Muscle of leg (tissue), 11 donors: ENCODE data around the gene TNFSF10. TPM values are rescaled to one million over a fixed set of nuclear protein-coding genes. Genes with fewer than 3 reads are reported as not detected.

Experiments
- DNase-seq: peaks from one replicate; pipeline ENCODE4 v3.0.0; 2013
- H3K27ac ChIP-seq: one replicate; pipeline ENCODE4 v1.5.1; 2013; ENCODE audit warnings: mild to moderate bottlenecking, low read length, control low read depth
- H3K27me3 ChIP-seq: one replicate; pipeline ENCODE4 v1.6.1; 2013; ENCODE audit warnings: low read length; ENCODE audit not compliant: control insufficient read depth, insufficient read depth
- H3K36me3 ChIP-seq: one replicate; pipeline ENCODE4 v1.6.1; 2013; ENCODE audit warnings: low read length; ENCODE audit not compliant: control insufficient read depth, insufficient read depth
- H3K4me1 ChIP-seq: one replicate; pipeline ENCODE4 v1.6.1; 2013; ENCODE audit warnings: low read length; ENCODE audit not compliant: control insufficient read depth, insufficient read depth
- H3K4me3 ChIP-seq: one replicate; pipeline ENCODE4 v1.5.1; 2013; ENCODE audit warnings: low read length, control low read depth
- H3K9me3 ChIP-seq: replicated peaks from 2 replicates; pipeline ENCODE4 v1.6.1; 2013; ENCODE audit warnings: low read depth, low read length; ENCODE audit not compliant: control insufficient read depth
- WGBS: methylation state at CpG from one replicate; pipeline ENCODE4 v1.1.5; 2013; ENCODE audit warnings: missing lambda C conversion rate; ENCODE audit not compliant: insufficient coverage; 5-methylcytosine and 5-hydroxymethylcytosine counted together
- polyA plus RNA-seq, 8 donors: library from polyadenylated mRNA; unstranded; fragments of 120-200 nt; gene quantifications; one replicate each; pipeline versions ENCODE4 v1.2.1 to v1.2.3, GENCODE V29; 2013; ENCODE audit warnings: inconsistent platforms in 1 of 8, low replicate concordance in 1 of 8; ENCODE audit not compliant: insufficient read length in 8 of 8, insufficient read depth in 1 of 8
- total RNA-seq: library from RNA; stranded (reverse); fragments of 120-200 nt; gene quantifications from one replicate; pipeline ENCODE4 v1.2.4, GENCODE V29; 2013

Gene TNFSF10
- total and polyA plus RNA-seq, 9 donors: 7.2 to 11.7 (median 8.9) TPM

DNA sequence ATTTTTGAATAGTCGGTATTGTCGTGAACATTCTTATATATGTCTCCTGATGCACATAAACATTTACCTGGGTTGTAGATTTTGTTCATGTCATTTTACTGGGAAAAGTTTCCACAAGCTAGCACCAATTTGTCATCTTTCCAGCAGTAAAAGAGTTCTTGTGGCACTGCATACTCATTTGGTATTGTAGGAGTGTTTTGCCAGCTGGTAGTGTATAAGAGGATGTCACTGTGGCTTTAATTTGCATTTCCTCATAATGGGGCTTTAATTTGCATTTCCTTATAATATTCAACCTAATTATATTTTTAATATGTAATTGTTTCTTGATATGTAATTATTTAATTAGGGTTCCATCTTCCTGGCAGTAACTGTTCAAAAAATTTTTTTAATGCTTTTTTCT is 21.2 kb upstream of the TNFSF10 start:
- no peak for DNase-seq
- Histone ChIP-seq H3K9me3 (no peaks in the 10 kb centered on the region), H3K36me3 (no peaks in the 10 kb centered on the region), H3K4me3 (no peak overlapping the region), H3K27ac (no peak overlapping the region), H3K27me3 (no peaks in the 10 kb centered on the region), H3K4me1 (peaks cover 3% of the 10 kb centered on the region)
- no CpG with 5 or more reads among the region's 2 CpGs for WGBS

DNA sequence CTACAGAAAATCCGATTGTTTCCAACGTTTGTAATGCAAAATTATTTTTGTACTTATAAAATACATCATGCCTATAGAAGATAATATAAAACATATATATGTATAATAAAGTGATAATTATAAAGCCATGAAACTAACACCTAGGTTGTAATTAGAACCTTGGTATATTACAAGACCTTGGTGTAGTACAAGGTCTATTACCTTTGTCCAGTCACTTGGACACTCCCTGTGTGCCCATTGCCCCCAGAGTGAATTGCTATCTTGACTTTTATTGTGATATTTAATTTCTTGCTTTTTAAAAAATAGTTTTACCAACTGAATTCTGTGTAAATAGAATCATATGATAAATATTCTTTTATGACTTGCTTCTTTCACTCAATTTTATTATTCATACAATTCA is 20.7 kb upstream of the TNFSF10 start:
- Histone ChIP-seq H3K27me3 (no peaks in the 10 kb centered on the region), H3K4me3 (no peak overlapping the region), H3K27ac (no peak overlapping the region), H3K36me3 (no peaks in the 10 kb centered on the region), H3K9me3 (no peaks in the 10 kb centered on the region), H3K4me1 (peaks cover 3% of the 10 kb centered on the region)
- WGBS: no CpG with 5 or more reads among the region's 2 CpGs
- DNase-seq: no peak

DNA sequence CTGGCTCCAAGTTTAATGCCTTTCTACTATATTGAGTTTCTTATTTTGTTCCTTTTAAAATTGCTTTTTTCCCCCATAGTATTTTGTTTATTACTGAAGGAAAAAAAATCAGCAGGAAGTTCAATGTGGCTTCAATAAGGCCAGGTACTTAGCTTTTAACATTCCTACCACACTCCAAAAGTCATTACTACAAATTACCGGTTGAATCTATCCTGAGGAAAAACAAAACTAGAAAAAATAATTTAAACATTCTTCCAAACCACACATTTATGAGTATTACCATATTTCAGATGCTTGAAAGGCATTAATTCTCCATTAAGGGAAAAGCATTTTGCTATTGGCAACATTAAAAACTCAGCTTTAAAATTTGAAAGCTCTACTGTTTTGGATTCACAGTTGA is 20.2 kb upstream of the TNFSF10 start:
- peaks cover 3% of the 10 kb centered on the region for H3K4me1 ChIP-seq

DNA sequence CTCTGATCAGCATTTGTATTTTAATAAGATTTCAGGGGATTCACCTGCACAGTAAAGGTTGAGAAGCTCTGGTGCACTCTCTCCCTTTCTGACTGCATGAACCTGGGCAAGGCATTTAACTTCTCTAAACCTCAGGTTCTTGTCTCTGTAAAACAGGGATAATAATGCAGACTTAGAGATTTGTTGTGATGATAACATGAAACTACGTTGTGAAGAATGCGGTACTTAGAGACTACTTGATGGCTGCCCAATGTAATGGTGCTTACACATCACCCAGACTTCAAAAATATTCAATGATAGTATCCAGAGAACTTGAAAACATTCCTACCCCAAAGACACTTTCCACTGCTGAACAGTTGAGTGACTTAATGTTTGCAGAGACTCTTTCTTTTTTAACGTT is 19.8 kb upstream of the TNFSF10 start:
- Histone ChIP-seq H3K4me1 (peaks cover 3% of the 10 kb centered on the region), H3K4me3 (no peak overlapping the region), H3K36me3 (no peaks in the 10 kb centered on the region), H3K27me3 (no peaks in the 10 kb centered on the region), H3K27ac (no peak overlapping the region), H3K9me3 (no peaks in the 10 kb centered on the region)
- no peak for DNase-seq
- WGBS: no CpG with 5 or more reads among the region's 3 CpGs

More for the DNA sequence above, 20.2 kb upstream of the TNFSF10 start:
- H3K4me3 ChIP-seq: no peak overlapping the region
- WGBS: no CpG with 5 or more reads among the region's 1 CpG
- DNase-seq: no peak
- H3K27me3 ChIP-seq: no peaks in the 10 kb centered on the region
- no peaks in the 10 kb centered on the region for H3K9me3 ChIP-seq
- no peak overlapping the region for H3K27ac ChIP-seq
- H3K36me3 ChIP-seq: no peaks in the 10 kb centered on the region

DNA sequence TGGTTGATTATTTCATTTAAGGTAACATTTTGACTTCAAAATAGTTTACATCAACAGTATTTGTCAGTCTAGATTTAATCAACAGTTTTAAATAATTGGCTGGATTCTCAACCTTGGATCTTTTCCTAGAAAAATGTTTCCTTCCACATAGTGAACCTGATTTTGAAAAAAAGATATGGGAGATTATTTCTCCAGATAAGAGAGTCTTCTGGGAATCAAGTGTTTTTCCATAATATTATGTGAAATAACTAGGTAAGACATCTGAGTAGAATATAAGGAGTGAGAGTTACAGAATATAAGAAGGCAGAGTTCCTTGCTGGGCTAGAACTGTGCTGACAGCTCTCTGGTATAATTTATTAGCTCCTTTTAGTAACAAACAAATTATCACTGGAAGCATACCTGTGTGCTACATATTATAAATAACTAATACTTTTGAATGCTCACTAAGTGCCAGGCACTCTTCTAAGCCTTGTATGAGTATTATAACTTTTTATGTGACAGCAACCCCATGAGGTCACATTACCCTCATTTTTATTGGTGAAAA is 18.8 kb upstream of the TNFSF10 start:
- no peak for DNase-seq

DNA sequence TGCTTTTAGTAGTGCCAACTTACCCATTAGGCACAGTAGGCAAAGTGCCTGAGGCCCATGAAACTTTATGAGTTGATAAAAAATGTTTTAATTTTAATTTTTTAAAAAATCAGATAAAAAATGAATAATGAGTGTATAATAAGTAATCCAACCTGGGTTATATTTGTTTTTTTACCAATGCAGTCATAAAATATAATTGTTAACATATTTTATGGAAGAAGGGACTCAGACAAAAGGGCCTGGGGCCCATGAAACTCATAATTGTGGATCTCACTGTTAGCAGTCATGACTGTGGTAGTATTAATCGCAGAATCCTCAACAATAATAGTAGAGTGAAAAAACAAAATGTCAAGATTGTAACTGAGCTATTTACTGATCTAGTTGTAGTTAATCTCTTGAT is 16.8 kb upstream of the TNFSF10 start:
- Histone ChIP-seq H3K9me3 (no peaks in the 10 kb centered on the region), H3K36me3 (no peaks in the 10 kb centered on the region), H3K27me3 (no peaks in the 10 kb centered on the region), H3K4me1 (no peaks in the 10 kb centered on the region), H3K27ac (no peak overlapping the region), H3K4me3 (no peak overlapping the region)
- DNase-seq: no peak
- no CpG with 5 or more reads among the region's 1 CpG for WGBS

More for the DNA sequence above, 18.8 kb upstream of the TNFSF10 start:
- H3K9me3 ChIP-seq: no peaks in the 10 kb centered on the region
- peaks cover 3% of the 10 kb centered on the region for H3K4me1 ChIP-seq
- H3K27me3 ChIP-seq: no peaks in the 10 kb centered on the region
- no peak overlapping the region for H3K4me3 ChIP-seq
- no peak overlapping the region for H3K27ac ChIP-seq
- no peaks in the 10 kb centered on the region for H3K36me3 ChIP-seq

DNA sequence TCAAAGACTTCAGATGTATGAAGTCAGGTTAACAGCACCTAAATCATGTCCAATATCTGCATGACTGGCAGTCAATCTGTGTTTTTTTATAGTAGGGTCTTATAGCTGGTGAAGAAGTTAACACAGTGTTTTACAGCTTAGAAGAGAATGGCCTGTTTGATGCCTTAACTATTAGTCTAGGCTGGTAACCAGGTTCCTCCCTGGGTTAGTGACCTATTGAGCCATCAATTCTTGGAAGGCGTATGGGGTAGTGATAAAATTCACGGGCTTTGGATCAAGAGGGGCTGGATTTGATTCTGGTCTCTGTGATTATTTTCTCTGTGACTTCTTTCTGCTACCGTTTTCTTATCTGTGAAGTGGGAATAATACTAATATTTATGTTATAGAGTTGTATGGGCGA is 16.0 kb upstream of the TNFSF10 start:
- Histone ChIP-seq H3K4me1 (no peaks in the 10 kb centered on the region), H3K9me3 (no peaks in the 10 kb centered on the region), H3K4me3 (no peak overlapping the region), H3K36me3 (no peaks in the 10 kb centered on the region), H3K27me3 (no peaks in the 10 kb centered on the region), H3K27ac (no peak overlapping the region)
- no peak for DNase-seq
- 100% methylated on average over 1 of the region's 4 CpGs for WGBS

DNA sequence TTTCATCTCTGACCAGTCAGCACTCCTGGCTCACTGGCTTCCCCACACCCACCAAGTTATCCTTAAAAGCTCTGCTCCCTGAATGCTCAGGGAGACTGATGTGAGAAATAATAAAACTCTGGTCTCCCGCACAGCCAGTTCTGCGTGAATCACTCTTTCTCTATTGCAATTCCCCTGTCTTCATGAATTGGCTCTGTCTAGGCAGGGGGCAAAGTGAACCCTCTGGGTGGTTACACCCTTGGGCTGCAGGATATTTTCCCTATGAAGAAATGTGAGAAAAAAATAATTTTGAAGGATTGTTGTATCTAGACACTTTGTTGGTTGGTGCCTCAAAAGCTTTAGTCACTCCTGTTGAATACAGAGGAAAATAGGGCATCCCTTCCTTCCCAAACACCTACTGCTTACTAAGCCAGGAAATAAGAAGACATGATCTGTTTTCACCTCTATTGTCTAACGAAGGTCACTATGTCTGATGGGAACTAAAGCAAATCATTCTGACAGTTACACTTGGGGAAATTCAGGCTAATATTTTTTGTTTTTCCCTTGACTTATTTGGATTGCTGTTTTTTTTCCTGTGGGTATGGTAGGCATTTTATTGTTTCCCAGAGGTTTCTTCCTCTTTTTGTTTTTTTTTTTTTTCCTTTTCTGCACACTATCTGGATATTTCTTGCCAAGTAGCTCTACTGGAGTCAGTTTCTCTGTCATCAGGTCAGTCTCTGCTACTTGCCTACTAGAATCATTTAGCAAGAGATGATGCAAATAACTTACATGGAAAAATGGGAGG is 15.3 kb upstream of the TNFSF10 start:
- WGBS: no CpG with 5 or more reads among the region's 3 CpGs
- Histone ChIP-seq H3K27ac (no peak overlapping the region), H3K9me3 (no peaks in the 10 kb centered on the region), H3K4me1 (no peaks in the 10 kb centered on the region), H3K4me3 (no peak overlapping the region), H3K36me3 (no peaks in the 10 kb centered on the region), H3K27me3 (no peaks in the 10 kb centered on the region)
- DNase-seq: no peak

DNA sequence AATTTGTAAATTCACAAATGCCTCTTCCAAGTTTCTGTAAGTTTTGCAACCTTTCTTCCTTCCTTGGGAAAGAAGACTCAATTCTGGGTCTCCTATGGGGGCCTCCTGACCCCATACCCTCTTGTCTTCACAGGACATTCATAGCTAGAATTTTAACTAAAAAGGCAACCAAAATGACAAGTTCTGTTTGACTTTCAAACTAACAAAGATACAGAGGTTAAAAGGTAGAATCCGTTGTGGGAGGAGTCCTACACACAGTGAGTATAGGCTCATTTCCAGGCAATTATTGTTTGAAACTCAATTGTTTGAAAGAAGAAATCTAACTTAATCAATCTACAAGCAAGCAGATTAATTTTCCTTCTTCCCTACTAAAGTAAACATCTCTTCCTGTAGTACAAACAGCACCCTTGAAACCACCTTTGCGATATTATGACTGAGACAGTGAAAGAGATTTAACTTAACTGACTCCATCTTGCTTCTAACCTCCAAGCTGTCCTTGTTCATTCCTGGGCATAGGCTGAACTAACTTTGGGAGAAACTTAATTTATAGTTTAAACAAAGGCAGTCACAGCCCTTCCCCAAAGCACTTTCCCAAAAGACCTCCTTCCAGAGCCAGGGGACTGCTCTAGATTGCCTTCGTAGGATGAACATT is 14.4 kb upstream of the TNFSF10 start:
- H3K4me3 ChIP-seq: no peak overlapping the region
- H3K4me1 ChIP-seq: no peaks in the 10 kb centered on the region
- DNase-seq: no peak
- no CpG with 5 or more reads among the region's 3 CpGs for WGBS
- H3K36me3 ChIP-seq: no peaks in the 10 kb centered on the region
- no peaks in the 10 kb centered on the region for H3K27me3 ChIP-seq
- H3K27ac ChIP-seq: no peak overlapping the region
- no peaks in the 10 kb centered on the region for H3K9me3 ChIP-seq

DNA sequence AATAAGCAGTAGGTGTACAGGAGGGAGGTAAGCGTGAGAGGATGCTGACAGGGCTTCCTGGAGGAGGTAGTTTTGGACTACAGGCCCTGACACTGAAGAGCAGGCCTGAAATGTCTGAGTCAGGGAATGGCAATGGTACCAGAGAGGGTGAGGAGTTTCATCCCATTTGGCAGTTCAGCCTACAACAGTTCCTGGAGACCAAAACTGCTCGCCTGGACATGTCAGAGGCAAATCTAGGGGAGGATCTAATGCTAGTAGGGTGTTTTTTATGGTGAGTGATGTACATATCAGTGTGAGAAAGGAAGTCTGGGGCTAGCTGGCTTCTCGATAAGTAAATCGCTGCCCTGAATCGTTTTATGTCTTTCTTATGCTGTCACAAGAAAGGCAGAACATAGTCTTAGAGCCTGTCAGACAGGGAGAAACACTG is 13.8 kb upstream of the TNFSF10 start:
- H3K9me3 ChIP-seq: no peaks in the 10 kb centered on the region
- WGBS: 78% methylated on average over 5 of the region's 5 CpGs
- H3K36me3 ChIP-seq: no peaks in the 10 kb centered on the region
- no peak overlapping the region for H3K27ac ChIP-seq
- no peaks in the 10 kb centered on the region for H3K4me1 ChIP-seq
- H3K4me3 ChIP-seq: no peak overlapping the region
- no peaks in the 10 kb centered on the region for H3K27me3 ChIP-seq
- DNase-seq: no peak
